Epithelial cell of umbilical artery (primary cell): ENCODE measurements around the gene ZNF736. TPM values are rescaled to one million over a fixed set of nuclear protein-coding genes. Genes with fewer than 3 reads are reported as not detected.

Source experiments
- total RNA-seq: library from RNA; depleted of rRNA; stranded (reverse); fragments of >200 nt; gene quantifications from 2 replicates; pipeline ENCODE4 v1.2.3, GENCODE V29; 2014

Gene ZNF736
- total RNA-seq = 2.9 and 9.1 TPM in 2 replicates

GRCh38 chr7:64313740-64314491 is at the start of gene ZNF736:
ZNF736 (plus strand) TSS chr7:64313961; CDS start chr7:64314151, 190 bp downstream.

Other genes starting within 250 kb of the ZNF736 start
- gene ZNF735, start 106.8 kb upstream of the ZNF736 start, total RNA-seq = not detected in 2 replicates
- not detected in 2 replicates for gene ZNF679, start 85.5 kb upstream of the ZNF736 start, total RNA-seq
- gene ZNF680, start 249.1 kb downstream of the ZNF736 start, total RNA-seq = 6.5 and 11.1 TPM in 2 replicates